GM12865 (cell line): ENCODE data around the gene ADAMTS17.

Experiments
- DNase-seq: peaks from one replicate; pipeline ENCODE4 v3.0.0; 2010; ENCODE audit warnings: low read depth
- H3K4me3 ChIP-seq: 2 replicates; pipeline ENCODE4 v1.5.1; 2011; ENCODE audit warnings: mild to moderate bottlenecking, low read depth, low read length, control low read depth
- TF ChIP-seq, protein P1 (sequence below): IDR thresholded peaks from 2 replicates; pipeline ENCODE4 v1.5.1; 2011; ENCODE audit warnings: low read length, control low read depth, low read depth, inconsistent platforms; ENCODE audit not compliant: insufficient read depth; ENCODE audit errors: missing control alignments

ADAMTS17 gene

DNA sequence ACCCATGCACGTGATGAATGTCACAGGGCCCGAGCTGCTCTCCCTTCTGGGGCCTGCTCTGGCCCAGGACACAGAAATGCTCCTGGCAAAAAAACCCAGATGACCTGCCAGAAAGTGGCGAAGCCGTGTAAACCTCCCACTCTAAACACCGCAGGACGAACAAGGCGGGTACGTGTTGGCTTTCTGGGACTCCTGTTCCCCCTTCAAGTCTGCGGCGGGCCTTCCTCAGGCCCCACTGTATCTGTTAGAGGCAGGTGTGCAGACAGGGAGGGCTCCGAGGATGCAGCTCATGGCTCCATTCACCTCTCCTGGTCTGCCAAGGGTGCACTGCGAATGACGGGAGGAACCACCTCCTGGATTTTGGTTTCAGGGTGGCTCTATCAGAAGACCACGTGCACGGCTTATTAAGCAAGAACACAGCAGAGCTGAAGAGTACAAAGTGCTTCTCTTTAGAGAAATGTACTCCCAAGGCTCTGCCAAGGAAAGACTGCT is 173.8 kb downstream of the ADAMTS17 start:
- TF ChIP-seq, protein P1, sequence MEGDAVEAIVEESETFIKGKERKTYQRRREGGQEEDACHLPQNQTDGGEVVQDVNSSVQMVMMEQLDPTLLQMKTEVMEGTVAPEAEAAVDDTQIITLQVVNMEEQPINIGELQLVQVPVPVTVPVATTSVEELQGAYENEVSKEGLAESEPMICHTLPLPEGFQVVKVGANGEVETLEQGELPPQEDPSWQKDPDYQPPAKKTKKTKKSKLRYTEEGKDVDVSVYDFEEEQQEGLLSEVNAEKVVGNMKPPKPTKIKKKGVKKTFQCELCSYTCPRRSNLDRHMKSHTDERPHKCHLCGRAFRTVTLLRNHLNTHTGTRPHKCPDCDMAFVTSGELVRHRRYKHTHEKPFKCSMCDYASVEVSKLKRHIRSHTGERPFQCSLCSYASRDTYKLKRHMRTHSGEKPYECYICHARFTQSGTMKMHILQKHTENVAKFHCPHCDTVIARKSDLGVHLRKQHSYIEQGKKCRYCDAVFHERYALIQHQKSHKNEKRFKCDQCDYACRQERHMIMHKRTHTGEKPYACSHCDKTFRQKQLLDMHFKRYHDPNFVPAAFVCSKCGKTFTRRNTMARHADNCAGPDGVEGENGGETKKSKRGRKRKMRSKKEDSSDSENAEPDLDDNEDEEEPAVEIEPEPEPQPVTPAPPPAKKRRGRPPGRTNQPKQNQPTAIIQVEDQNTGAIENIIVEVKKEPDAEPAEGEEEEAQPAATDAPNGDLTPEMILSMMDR = no peak
- H3K4me3 ChIP-seq = no peak overlapping the region
- DNase-seq = no peak

DNA sequence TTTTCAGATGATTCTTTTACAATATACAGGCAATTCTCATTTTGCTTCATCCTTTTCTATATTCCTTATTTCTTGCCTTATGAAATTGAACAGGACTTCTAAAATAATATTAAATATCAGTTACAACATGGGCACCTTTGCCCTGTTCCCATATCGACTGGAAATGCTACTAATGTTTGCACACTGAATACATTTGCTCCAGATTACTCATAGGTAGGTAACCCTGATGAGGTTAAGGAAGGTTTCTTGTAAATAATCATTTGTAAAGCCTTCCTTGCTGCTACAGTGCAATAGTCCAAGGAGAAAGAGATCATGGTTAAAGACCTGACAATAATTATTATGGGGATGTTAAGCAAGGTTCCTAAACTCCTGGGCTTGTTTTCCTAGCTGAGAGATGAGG is 175.5 kb downstream of the ADAMTS17 start:
- TF ChIP-seq, protein P1 = no peak
- DNase-seq = no peak
- H3K4me3 ChIP-seq = no peak overlapping the region

DNA sequence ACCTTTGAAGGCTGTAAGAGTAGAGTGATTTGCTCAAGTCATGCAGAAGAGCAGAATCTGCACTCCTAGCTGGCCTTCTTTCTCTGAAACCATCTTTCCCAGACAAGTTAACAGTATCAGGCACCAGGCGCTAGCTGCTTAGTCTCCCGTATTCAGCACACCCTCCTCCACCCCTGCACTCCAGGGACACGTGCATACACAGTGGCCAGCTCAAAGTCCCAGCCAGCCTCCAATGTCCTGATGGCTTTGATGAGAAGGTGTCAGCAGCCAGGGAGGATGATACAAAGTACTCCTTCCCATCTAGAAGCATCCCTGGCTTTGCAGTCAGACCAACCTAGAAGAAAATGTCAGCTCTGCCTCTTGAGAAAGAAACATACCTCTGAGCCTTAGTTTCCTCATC is 177.8 kb downstream of the ADAMTS17 start:
- DNase-seq = no peak
- TF ChIP-seq, protein P1 = no peak
- no peak overlapping the region for H3K4me3 ChIP-seq

DNA sequence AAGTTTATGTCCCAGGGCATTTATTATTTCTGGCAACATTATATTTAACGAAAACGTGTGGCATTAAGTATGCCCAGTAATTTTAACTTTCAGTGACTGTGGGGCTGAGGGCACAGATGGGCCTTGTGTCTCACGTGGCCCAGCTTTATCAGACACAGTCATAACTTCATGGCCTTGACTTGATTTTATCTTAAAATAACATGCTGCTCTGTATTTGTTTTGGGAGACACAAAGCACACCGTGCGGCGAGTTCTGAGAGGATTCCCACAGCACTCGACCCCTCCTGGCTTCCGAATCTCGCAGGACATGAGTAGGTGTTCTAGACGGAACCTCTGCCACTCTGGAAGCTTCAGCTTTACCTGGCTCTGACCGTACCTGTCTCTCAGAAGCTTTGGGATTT is 180.8 kb downstream of the ADAMTS17 start:
- TF ChIP-seq, protein P1 = no peak
- no peak for DNase-seq
- no peak overlapping the region for H3K4me3 ChIP-seq

DNA sequence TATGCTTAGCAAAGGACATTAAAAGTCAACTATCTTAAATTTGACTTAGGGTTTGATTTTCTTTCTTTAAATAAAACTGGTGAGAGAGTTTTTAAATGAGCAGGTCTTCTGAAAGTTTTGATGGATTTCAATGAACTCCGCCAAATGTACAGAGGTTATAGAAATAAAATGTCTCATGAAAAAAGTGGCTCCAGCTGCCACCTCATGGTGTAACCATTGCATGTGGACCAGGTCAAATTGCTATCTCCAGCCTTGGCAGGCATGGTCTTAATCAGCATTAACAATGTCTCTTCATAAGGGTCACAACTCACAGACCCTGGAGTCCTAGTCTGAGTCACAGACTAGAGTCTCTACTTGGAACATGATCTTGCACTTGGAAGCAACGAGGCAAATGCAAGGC is 182.3 kb downstream of the ADAMTS17 start:
- DNase-seq = no peak
- TF ChIP-seq, protein P1 = no peak
- no peak overlapping the region for H3K4me3 ChIP-seq

DNA sequence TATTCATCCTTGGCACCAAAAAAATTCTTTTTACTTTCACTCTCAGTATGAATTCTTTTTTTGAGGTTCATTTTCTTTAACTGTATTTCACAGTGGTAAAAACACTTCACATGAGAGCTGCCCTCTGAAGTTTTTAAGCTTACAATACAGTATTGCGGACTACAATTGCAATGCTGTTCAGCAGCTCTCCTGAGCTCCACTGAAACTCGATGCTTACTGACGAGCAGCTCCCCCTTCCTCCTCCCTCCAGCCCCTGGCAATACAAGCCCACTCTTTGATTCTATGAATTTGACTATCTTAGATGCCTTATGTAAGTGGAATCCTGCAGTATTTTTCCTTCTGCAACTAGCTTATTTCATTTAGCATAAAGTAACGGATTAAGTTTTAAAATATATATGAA is 183.4 kb downstream of the ADAMTS17 start:
- DNase-seq = no peak

DNA sequence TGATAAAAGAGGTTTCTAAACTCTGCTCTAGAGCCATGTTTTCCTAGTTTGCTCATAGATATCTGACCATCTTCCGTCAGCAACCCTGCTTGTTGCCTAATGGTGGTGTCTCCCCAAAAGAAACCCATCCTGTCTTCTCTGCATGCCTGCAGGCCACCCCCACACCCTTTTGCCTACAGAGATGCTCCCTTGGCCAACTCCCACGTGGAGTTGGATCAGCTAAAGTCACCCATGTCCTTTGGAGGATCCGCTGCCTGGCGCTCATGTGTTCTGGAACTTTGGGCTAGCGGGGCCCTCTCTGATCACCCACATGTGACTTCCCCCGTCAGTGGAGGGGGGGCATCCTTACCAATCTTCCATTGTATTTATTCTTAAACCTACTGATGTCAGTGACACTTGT is 185.6 kb downstream of the ADAMTS17 start:
- H3K4me3 ChIP-seq = no peak overlapping the region
- DNase-seq = no peak
- TF ChIP-seq, protein P1 = no peak

More for the DNA sequence above, 183.4 kb downstream of the ADAMTS17 start:
- TF ChIP-seq, protein P1 = no peak
- H3K4me3 ChIP-seq = no peak overlapping the region
